NCI-H2227 treated with DMSO at 0.1 percent for 48 hours (cell line): ENCODE results near the gene BAIAP3.
"Not testable (repeated sequence)": the region's sequence is repeated elsewhere in the genome, so short reads cannot be mapped to it uniquely, and the experiment has no call there.

ENCODE experiments used
- DNase-seq: peaks from one replicate; lab custom pipeline; 2025; lab: John Stamatoyannopoulos, UW

Gene BAIAP3

GRCh38 chr16:1333149-1333812 lies at the start of gene BAIAP3:
TSS of gene BAIAP3 (plus strand) at chr16:1333645. CDS start at chr16:1338550, 4,905 bp downstream.
- no peak for DNase-seq

DNA sequence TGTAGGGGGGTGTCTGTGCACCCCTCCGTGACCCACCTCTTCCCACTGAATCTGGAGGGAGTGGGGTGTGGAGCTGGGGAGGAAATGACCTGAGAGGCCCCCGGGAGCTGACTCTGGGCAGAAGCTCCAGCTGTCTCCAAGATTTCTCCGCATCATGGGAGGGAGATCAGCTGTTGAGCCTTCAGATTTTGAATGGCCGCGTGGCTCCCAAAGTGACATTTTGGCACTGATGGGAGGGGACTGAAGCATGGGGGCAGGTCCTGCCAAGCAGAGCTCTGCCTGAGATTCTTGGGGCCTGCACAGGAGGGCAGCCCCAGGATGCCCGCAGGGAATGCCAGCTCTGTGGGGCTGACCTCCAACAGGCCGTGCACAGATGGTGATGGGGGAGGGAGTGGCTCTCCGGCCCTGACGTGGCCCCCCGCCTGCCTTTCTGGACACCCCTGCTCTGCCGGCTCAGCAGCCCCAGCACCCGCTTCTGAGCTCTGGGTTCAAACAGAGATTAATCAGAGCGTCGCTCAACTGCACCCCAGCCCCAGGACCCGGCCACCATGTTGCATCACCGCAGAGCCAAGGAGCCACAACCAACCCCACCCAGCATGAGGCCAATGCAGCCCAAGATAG lies 49.3 kb upstream of the BAIAP3 start:
- no peak for DNase-seq

DNA sequence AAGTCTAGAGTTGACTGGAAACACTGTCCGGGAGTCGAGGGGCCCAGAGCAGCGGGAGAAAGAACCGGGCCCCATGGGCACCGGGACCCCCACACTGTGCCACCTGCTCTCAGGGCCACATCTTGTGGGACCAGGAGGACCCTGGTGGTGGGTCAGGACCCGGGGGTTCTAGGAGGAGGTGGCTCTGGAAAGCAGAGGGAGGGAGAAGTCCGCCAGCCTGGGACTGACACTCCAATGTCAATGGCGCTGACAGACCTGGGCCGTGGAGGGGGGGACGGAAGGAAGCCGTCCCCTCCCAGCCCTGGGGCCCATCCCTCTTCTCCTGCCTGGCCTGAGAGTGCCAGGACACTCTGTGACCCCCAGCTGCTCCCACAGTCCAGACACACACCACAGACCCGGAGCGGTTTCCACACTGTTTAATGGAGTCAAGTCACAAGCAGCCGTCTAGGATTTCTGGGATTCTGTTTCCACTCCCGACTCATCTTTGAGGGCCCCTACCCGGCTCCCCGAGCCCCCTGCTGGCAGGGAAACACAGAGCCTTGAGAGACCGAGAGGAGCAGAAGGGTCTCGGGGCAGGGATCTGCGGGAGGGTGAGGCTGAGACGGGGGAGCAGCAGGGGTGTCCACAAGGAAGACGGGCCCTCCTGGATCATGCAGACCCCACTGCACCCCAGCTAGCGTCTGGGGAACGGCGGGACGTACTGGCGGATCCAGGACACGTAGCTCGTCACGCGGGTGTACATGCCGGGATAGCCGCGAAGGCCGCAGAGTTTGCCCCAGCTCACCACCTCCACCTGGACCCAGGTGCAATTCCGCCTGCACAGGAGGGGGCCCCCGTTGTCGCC lies 47.6 kb upstream of the BAIAP3 start:
- no peak for DNase-seq

DNA sequence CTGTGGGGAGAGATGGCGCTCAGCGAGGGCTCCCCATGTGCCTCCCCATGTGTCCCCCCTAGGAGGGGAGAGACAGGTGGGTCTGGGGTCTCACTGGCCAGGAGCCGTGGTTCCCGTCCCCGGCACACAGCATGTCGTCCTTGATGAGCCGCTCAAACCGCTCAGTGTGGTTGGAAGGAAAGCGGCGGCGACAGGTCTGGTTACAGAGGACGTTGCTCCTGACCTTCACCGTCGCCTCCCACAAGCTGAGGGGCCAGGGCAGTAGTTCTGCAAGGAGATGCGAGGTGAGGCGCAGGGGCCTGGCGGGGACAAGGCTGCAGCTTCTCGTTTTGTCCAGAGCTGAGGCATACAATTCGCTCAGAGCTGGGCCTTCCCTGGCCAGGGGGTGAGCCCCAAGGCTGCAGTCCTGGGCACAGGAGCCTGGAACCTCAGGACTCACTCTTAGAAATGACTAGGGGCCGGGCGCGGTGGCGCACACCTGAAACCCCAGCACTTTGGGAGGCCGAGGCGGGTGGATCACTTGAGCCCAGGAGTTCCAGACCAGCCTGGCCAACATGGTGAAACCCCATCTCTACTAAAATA lies 46.8 kb upstream of the BAIAP3 start:
- no peak for DNase-seq

DNA sequence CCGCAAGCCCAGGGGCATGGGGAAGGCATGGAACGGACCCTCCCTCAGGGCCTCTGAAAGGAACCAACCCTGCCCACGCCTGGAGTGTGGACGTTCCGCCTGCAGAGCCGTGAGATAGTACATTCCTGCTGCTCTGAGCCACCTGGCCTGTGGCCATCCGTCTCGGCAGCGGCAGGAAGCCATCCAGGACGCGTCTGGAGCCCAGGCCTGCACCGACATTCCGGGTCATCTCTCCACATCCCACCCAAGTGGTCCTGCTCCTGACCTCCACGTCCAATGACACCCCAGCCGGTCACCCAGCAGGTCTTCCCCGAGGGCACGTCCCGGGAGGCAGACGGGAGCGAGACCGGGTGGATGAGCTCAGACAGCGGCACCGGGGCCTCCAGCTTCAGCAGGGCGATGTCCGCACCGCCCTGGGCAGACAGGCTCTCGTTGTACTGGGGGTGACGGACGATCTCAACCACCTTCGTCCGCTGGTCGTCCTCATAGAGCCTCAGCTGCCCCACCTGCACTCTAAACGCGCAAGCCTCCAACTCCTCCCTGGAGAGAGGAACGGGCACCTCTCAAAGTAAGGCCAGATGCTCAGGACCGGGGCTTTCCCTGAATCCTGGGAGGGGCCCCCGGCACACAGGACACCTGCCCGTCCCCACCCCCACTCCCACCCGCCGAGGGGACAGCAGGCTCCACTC lies 45.3 kb upstream of the BAIAP3 start:
- no peak for DNase-seq

GRCh38 chr16:1288813-1289476 lies 44.5 kb upstream of the BAIAP3 start:
- no peak for DNase-seq

- DNase-seq, result no peak
Measured at GRCh38 chr16:1289477-1289866, 44.0 kb upstream of the BAIAP3 start.

DNA sequence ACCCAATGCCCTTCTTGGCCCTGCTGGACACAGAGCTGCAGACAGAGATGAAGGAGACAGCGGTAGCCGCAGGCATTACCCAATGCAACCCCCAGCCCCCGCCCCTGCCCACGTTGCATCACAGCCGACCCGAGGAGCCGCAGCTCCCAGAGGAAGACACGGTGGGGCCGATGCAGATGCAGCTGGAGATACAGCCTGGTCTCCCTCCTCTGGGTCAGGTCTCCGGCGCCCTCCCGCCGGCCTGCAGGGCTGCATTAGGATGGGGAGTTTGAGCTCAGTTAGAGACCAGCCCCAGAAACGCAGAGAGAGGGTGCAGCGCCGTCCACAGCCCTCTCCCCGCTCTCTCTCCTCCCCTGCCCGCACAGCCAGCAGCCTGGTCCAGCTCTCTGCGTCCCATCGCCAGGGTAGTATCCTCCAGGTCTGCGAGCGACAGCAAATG lies 43.4 kb upstream of the BAIAP3 start:
- DNase-seq, result no peak

GRCh38 chr16:1290860-1291575 lies 42.4 kb upstream of the BAIAP3 start:
- no peak for DNase-seq

- DNase-seq, result no peak
Measured at GRCh38 chr16:1291576-1291974, 41.9 kb upstream of the BAIAP3 start.

DNA sequence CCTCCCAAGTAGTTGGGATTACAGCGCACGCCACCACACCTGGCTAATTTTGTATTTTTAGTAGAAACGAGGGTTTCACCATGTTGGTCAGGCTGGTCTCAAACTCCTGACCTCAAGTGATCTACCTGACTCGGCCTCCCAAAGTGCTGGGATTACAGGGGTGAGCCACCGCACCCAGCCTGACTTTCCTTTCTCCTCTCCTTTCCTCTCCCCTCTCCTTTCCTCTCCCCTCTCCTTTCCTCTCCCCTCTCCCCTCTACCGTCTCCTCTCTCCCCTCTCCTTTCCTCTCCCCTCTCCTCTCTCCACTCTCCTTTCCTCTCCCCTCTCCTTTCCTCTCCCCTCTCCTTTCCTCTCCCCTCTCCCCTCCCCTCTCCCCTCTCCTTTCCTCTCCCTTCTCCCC lies 41.2 kb upstream of the BAIAP3 start:
- DNase-seq, result not testable (repeated sequence)

DNA sequence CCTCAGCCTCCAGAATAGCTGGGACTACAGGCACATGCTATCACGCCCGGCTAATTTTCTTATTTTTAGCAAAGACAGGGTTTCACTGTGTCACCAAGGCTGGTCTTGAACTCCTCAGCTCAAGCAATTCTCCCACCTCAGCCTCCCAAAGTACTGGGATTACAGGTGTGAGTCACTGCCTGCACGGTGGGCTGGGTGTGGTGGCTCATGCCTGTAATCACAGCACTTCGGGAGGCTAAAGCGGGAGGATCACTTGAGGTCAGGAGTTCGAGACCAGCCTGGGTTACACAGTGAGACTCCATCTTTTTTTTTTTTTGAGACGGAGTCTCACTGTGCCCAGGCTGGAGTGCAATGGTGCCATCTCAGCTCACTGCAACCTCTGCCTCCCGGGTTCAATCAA lies 40.6 kb upstream of the BAIAP3 start:
- DNase-seq, result not testable (repeated sequence)

GRCh38 chr16:1293921-1294656 lies 39.4 kb upstream of the BAIAP3 start:
- no peak for DNase-seq

DNA sequence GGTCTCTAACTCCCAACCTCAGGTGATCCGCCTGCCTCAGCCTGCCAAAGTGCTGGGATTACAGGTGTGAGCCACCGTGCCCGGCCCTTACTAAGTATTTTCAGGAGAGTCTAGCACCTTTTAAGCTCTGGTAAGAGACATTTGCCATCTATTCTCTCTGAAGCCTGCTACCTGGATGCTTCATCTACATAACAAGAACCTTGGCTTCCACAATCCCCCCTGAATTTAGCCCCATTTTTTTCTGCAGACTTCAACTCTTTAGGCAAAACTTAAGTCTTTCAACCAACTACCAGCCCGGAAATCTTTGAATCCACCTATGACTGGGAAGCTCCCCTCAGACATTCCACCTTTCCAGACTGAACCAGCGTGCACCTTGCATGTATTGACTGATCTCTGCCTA lies 38.0 kb upstream of the BAIAP3 start:
- DNase-seq, result no peak

- DNase-seq, result not testable (repeated sequence)
Measured at GRCh38 chr16:1296688-1297017, 36.8 kb upstream of the BAIAP3 start.

GRCh38 chr16:1297018-1297696 lies 36.3 kb upstream of the BAIAP3 start:
- DNase-seq, result no peak

DNA sequence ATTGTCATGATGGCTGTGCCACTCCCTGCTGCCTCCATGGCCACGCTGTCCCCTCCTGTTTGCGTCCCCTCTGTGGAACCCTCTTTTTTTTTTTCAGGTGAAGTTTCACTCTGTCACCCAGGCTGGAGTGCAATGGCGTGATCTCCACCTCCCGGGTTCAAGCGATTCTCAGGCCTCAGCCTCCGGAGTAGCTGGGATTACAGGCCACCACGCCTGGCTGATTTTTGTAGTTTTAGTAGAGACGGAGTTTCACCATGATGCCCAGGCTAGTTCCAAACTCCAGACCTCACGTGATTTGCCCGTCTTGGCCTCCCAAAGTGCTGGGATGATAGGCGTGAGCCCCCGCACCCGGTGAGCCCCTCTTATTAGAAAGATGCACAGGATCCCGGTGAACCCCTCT lies 35.0 kb upstream of the BAIAP3 start:
- DNase-seq, result no peak

DNA sequence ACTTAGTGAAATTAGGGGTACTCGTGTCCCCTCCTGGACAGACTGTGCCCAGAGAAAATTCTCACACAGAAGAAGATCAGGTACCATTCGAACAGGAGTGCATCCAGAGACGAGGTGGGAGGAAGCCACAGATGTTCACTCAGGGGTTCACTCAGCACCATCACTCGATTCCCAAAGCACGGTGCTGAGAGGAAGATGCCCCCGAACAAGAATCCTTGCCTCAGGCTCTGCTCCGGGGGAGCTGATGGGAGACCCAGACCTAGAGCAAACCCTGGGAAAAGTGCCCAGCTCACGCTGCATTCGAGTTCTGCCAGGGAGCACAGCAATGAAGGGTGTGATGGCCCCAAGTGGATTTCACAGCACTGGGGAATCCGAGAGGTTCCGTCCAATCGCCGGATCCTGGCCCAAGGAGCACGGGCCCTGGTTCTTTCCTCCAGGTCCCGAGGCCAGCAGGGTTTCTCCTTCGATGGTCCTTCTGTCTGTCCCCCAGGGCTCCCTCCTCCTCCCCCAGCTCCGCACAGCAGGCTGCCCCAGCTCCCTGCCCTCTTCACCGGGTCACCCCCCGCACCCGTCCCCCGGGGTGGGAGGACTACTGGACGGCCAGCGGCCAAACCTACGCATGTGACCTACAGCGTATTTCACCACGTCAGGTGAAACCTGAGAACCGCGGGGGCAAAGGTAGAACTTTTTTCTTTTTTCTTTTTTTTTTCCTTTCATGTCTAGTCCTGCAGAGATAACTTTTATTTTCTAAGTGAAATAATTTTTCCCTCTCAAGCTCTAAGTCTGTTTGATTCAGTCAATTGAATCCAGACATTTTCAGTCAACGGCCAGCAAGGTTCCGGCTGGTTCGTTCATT lies 34.2 kb upstream of the BAIAP3 start:
- no peak for DNase-seq

DNA sequence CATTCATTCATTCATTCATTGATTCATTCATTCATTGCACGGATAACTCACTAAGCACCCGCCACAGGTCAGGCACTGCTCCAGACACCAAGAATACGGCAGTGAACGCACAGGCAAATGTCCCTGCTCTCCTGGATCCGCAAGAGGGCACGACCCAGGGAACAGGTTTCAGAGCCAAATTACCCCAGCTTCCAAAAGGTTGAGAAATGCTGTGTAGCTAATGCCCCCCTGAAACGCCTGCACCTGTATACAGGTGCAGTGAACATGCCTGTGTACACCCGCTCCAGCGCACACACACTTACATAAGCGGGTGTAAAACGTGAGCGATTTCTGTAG lies 33.6 kb upstream of the BAIAP3 start:
- no peak for DNase-seq
